Lower lobe of right lung (tissue), 2 donors: ENCODE results near the gene PLEK. TPM values are rescaled to one million over a fixed set of nuclear protein-coding genes. Genes with fewer than 3 reads are reported as not detected.
A peak's percentile ranks its signal among the peaks of the same experiment; 100 is the strongest.

Experiments
- ATAC-seq, 2 donors: fragments of 200-7000 bp; cut with Tn5 transposase; one replicate each; pipeline ENCODE4 v1.9.1; 2020 to 2022; ENCODE audit warnings: mild to moderate bottlenecking in 2 of 2, moderate library complexity in 2 of 2
- DNase-seq: peaks from one replicate; pipeline ENCODE4 v3.0.0-alpha.2; 2020
- H3K27ac ChIP-seq: fragments of 200-600 bp; one replicate; pipeline ENCODE4 v1.8.0; 2022
- H3K27me3 ChIP-seq: fragments of 200-600 bp; one replicate; pipeline ENCODE4 v1.8.0; 2022; ENCODE audit warnings: low read depth
- H3K36me3 ChIP-seq: fragments of 200-600 bp; one replicate; pipeline ENCODE4 v1.8.0; 2022; ENCODE audit warnings: mild to moderate bottlenecking
- H3K4me1 ChIP-seq: fragments of 200-600 bp; one replicate; pipeline ENCODE4 v1.8.0; 2022
- H3K4me3 ChIP-seq: fragments of 200-600 bp; one replicate; pipeline ENCODE4 v1.8.0; 2022; ENCODE audit warnings: mild to moderate bottlenecking
- H3K9me3 ChIP-seq: fragments of 200-600 bp; one replicate; pipeline ENCODE4 v1.8.0; 2022
- CTCF ChIP-seq: fragments of 200-600 bp; IDR thresholded peaks from one replicate; pipeline ENCODE4 v1.8.0; 2022; ENCODE audit warnings: antibody characterized with exemption, mild to moderate bottlenecking
- intact Hi-C: fragments of 100-400 bp; cut with DNase I; formaldehyde crosslinking; loops from one replicate; pipeline ENCODE4 v1.11.0; 2022
- total RNA-seq: library from RNA; stranded (reverse); fragmentation: NEBNext Ultra II Directional; extraction: Animal tissue kit (Norgen Biotek cat#: 25700); gene quantifications from one replicate; pipeline ENCODE4 v1.2.1, GENCODE V29; 2021
- donor health status: DM: no; HTN: yes; CAD: no; lungs with severe emphysema.

PLEK gene
- total RNA-seq, 1 donor from 2014 or later, result 42.1 TPM

- peaks cover 23% of the 10 kb centered on the region for H3K4me1 ChIP-seq
- no peak for TF ChIP-seq CTCF
- no peaks in the 10 kb centered on the region for H3K27me3 ChIP-seq
- H3K9me3 ChIP-seq, result no peaks in the 10 kb centered on the region
- intact Hi-C loops, result no loop called here
- DNase-seq (no peak), ATAC-seq (no peak)
- no peak overlapping the region for H3K4me3 ChIP-seq
- H3K36me3 ChIP-seq, result no peaks in the 10 kb centered on the region
- H3K27ac ChIP-seq, result no peak overlapping the region
These were observed 1.4 kb upstream of the PLEK start for GRCh38 chr2:68363721-68364120.

GRCh38 chr2:68366083-68366560 is 1.0 kb downstream of the PLEK start:
- H3K36me3 ChIP-seq, result no peaks in the 10 kb centered on the region
- ATAC-seq (peak; percentile 45 to 60), DNase-seq (no peak)
- no peak for TF ChIP-seq CTCF
- no peaks in the 10 kb centered on the region for H3K9me3 ChIP-seq
- peak overlapping the region; percentile 71 for H3K27ac ChIP-seq
- no peaks in the 10 kb centered on the region for H3K27me3 ChIP-seq
- H3K4me3 ChIP-seq, result peak overlapping the region; percentile 51
- H3K4me1 ChIP-seq, result peaks cover 27% of the 10 kb centered on the region
- intact Hi-C loops, result no loop called here

GRCh38 chr2:68367953-68368653 is 3.0 kb downstream of the PLEK start:
- no peaks in the 10 kb centered on the region for H3K9me3 ChIP-seq
- H3K27me3 ChIP-seq, result no peaks in the 10 kb centered on the region
- H3K4me1 ChIP-seq, result peaks cover 22% of the 10 kb centered on the region
- DNase-seq, result no peak
- H3K4me3 ChIP-seq, result peak overlapping the region; percentile 51
- intact Hi-C loops, result no loop called here
- peak in 1 of 2 donors; percentile 50 for ATAC-seq
- peak overlapping the region; percentile 34 for H3K27ac ChIP-seq
- TF ChIP-seq CTCF, result no peak
- H3K36me3 ChIP-seq, result no peaks in the 10 kb centered on the region

GRCh38 chr2:68368654-68369336 is 3.7 kb downstream of the PLEK start:
- TF ChIP-seq CTCF, result no peak
- Histone ChIP-seq H3K9me3 (no peaks in the 10 kb centered on the region), H3K36me3 (no peaks in the 10 kb centered on the region), H3K27me3 (no peaks in the 10 kb centered on the region), H3K4me3 (no peak overlapping the region), H3K4me1 (peaks cover 21% of the 10 kb centered on the region), H3K27ac (no peak overlapping the region)
- DNase-seq (no peak), ATAC-seq (no peak)
- intact Hi-C loops, result no loop called here

GRCh38 chr2:68369337-68369734 is 4.3 kb downstream of the PLEK start:
- DNase-seq (no peak), ATAC-seq (no peak)
- H3K27ac ChIP-seq, result no peak overlapping the region
- no peaks in the 10 kb centered on the region for H3K36me3 ChIP-seq
- intact Hi-C loops, result no loop called here
- H3K4me3 ChIP-seq, result no peak overlapping the region
- H3K9me3 ChIP-seq, result no peaks in the 10 kb centered on the region
- no peaks in the 10 kb centered on the region for H3K27me3 ChIP-seq
- TF ChIP-seq CTCF, result no peak
- peaks cover 21% of the 10 kb centered on the region for H3K4me1 ChIP-seq
